GM20000 (cell line): ENCODE data around the gene LRP2.

Source experiments
- DNase-seq: peaks from one replicate; pipeline ENCODE4 v3.0.0; 2012; ENCODE audit warnings: low spot score
- CTCF ChIP-seq: IDR thresholded peaks from 2 replicates; pipeline ENCODE4 v1.5.1; 2012; ENCODE audit warnings: mild to moderate bottlenecking, control low read depth; ENCODE audit errors: extremely low read depth, missing control alignments

LRP2 gene

GRCh38 chr2:169230204-169230603 is 132.1 kb downstream of the LRP2 start:
- no peak for DNase-seq
- TF ChIP-seq CTCF: no peak

GRCh38 chr2:169229590-169229989 is 132.7 kb downstream of the LRP2 start:
- TF ChIP-seq CTCF: no peak
- DNase-seq: no peak

GRCh38 chr2:169225906-169226305 is 136.4 kb downstream of the LRP2 start:
- DNase-seq: no peak
- TF ChIP-seq CTCF: no peak

- DNase-seq: no peak
- no peak for TF ChIP-seq CTCF
These were observed 137.0 kb downstream of the LRP2 start for GRCh38 chr2:169225233-169225750.

- DNase-seq: no peak
- no peak for TF ChIP-seq CTCF
These were observed 139.7 kb downstream of the LRP2 start for GRCh38 chr2:169222665-169223064.

- DNase-seq: no peak
- no peak for TF ChIP-seq CTCF
These were observed 140.5 kb downstream of the LRP2 start for GRCh38 chr2:169221745-169222369.

GRCh38 chr2:169210917-169211316 is 151.4 kb downstream of the LRP2 start:
- no peak for DNase-seq
- TF ChIP-seq CTCF: no peak
